Activated naive CD4-positive, alpha-beta T cell treated with Interleukin-2 at 50 U/mL for 16 hours (primary cell): ENCODE results near the gene FAIM2.

Source experiments
- DNase-seq: peaks from one replicate; pipeline ENCODE4 v3.0.0-alpha.2; 2020

FAIM2 gene

DNA sequence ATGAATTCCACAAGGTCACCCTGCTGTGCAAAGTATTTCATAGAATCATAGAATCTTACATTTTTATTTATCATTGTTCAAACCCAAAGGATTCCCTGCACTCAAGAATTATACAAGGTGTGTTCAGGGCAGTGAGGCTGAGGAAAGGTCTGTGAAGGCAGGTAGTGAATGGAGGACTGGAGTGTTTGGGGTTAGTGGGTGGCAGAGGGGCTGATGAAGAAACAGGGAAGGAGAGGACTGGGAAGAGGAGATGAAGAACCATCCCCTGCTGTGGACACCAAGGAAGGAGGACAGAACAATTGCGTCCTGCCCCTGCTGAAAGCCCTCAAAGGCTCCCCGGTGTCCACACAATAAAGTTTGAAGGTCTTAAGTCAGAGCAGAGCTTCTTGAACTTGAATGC lies 50.0 kb downstream of the FAIM2 start:
- DNase-seq = no peak

DNA sequence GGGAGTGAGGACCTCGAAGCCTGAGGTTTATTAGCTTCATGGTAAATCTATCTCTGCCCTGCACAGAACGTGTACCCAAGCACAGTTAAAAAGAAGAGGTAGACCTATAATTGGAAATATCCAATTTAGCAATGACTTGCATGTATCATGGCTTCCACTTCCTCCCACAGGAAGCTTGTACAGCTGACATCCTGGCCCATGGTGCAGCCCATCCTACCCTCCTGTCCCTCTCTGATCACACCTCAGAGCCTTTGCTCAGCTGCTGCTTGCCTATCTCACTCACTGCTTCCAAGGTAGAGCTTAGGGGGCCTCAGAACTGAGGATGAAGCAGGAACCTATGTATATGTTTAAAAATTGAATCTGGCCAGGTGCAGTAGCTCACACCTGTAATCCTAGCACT lies 56.5 kb downstream of the FAIM2 start:
- no peak for DNase-seq

- no peak for DNase-seq
These were observed 57.7 kb downstream of the FAIM2 start for GRCh38 chr12:49846032-49846431.

- no peak for DNase-seq
These were observed 59.7 kb downstream of the FAIM2 start for GRCh38 chr12:49843876-49844437.

GRCh38 chr12:49843411-49843810 lies 60.3 kb downstream of the FAIM2 start:
- DNase-seq = no peak

GRCh38 chr12:49842519-49843352 lies 61.0 kb downstream of the FAIM2 start, which contains the start of gene BCDIN3D:
TSS of gene BCDIN3D (minus strand) at chr12:49843106. CDS start at chr12:49843087, 19 bp downstream.
- DNase-seq = peak; percentile 95

GRCh38 chr12:49838973-49839633 lies 64.6 kb downstream of the FAIM2 start:
- peak; percentile 35 for DNase-seq

DNA sequence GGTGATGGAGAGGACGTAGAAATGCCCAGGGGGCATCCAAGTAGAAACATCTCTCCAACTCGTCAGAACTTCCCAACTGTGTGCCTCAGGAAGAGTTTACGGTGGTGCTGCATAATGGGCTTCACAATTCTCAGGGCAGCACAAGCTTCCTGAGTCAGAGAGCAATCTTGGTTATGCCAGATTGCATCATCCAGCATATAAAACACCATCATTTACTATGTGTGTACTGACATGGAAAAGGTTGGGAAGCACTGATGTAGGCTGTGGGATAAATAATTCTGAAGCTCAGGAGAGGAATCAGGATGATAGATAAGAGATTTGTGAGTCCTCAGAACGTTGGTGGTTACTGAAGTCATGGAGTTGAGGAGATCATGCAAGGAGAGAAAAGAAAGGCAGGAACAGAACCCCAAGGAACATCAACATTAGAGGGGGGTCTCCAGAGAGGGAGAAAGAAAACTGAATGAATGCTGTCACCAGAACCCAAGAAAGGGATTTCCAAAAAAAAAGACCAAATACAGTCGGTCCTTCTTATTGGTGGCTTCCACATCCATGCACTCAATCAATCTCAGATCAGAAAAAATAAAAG lies 70.8 kb downstream of the FAIM2 start:
- no peak for DNase-seq

DNA sequence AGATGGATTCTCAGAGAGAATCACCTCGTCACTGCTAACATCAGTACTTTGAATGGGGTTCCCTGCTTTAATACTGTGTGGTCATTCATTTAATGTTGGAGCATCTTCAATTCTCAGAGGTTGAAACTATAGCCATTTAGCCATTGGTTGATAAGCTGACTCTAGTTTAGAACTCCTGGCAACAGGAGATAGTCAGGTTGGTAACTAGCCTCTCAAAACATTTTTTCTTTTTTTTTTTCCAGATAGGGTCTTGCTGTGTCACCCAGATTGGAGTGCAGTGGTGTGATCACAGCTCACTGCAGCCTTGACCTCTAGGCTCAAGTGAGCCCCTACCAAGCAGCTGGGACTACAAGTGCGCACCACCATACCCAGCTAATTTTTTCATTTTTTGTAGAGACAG lies 72.0 kb downstream of the FAIM2 start:
- no peak for DNase-seq

GRCh38 chr12:49828133-49829091 lies 75.3 kb downstream of the FAIM2 start, which contains the start of gene NCKAP5L:
TSS of gene NCKAP5L (minus strand) at chr12:49828413. CDS start at chr12:49804044, 24,369 bp downstream.
- peak; percentile 93 for DNase-seq

- peak; percentile 50 for DNase-seq
These were observed 76.2 kb downstream of the FAIM2 start for GRCh38 chr12:49827401-49828099.

GRCh38 chr12:49827051-49827400 lies 76.7 kb downstream of the FAIM2 start:
- DNase-seq = no peak

DNA sequence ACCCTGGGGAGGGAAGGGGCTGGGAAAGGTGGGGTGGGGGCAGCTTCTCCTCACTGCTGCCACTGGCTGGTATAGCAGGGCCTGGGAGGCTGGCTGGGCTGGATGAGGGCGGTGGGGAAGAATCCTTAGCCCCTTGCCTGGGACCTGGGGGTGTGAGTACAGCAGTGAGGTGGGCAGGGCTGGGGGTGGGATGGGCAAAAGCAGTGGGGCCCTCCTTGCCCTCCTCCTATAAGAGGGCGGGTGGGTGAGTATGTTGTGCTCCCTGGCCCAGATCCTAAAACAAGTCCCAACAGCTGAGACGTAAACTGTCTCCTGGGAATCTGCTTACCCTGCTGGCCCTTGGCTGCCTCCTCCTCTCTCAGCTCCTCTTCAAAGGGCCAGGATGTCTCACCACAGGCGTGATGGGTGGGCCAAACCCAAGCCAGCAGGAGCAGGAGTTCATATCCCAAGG lies 77.7 kb downstream of the FAIM2 start:
- DNase-seq = no peak

DNA sequence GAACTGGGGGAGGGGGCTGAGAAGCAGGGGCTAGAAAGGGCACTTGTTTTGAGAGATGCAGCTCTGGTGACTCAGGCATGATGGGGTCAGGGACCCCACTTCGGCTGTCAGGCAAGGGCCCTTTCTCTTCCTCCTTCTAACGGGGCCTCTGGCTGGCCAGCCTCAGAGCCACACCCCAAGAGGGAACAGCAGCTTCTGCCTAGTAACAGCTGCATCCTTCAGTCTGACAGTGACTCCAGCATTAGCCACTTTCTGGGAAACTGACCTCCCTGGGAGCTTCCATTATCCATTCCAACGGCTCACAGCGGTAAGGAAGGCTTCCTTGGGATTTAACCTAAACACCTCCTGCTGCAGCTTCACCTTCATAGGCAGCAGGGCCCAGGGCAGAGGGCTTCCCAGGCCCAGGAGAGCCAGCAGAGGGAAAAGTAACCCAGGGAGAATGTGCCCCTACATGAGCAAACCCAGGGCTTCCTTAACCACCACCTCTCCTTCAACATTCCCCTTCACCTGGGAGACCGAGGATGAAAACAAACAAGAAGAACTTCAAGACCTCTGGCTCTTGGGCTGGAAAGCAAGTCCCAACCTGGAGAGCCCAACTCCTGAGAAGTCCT lies 78.2 kb downstream of the FAIM2 start:
- DNase-seq = no peak

- DNase-seq = no peak
These were observed 78.8 kb downstream of the FAIM2 start for GRCh38 chr12:49824895-49825294.

GRCh38 chr12:49824416-49824815 lies 79.3 kb downstream of the FAIM2 start:
- DNase-seq = no peak

GRCh38 chr12:49823951-49824350 lies 79.7 kb downstream of the FAIM2 start:
- no peak for DNase-seq

DNA sequence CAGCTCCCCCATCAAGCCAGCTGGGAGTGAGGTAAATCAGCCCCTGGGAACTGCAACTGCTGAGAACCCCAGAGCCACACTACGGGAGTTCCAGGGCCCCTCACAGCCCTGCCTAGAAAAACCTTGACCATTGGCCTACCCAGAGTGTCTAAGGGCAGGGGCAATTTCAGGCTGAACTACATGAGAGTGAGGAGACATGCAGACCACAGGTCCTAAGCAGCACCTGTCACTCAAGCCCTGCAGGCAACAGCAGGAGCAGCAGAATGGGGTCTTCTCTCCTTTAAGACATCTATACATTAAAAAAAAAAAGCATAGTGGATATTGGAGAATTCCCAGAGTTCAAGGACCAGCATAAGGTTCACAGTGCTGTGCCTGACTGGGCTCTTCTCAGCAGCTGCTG lies 80.3 kb downstream of the FAIM2 start:
- no peak for DNase-seq

DNA sequence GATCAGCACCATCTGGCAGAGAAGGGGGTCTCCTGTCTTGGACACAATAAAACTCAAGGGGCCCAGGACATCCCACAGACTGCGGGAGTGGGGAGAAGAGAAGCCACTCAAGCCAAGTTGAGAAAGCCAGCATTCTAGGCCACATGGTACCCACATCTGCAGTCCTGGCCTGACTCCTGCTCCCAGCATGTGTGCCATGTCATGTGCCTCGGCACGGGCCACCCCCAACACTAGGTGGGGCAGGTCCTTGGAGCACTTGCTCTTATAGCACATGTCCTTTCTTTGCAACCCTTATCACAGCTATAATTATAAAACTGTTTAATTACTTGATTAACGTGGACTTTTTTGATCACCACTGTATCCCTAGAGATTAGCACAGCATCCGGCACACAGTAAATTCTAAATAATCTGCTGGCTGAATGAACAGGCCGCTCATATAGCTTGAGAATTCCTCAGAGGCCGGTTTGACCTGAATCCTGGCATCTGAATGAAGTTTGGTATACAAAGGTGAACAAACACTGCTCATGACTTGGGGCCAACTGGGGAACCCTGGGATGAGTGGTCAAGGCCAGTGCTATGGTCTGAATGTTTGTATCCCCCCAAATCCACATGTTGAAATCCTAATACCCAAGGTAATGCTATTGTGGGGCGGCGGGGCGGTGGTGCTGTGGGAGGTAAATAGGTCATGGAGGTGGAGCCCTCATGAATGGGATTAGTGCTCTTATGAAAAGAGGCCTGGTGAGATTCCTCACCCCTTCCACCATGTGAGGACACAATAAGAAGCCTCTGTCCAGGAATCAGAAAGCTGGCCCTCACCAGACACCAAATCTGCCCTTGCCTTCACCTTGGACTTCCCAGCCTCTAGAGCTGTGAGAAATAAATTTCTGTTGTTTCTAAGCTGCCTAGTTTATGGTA lies 82.1 kb downstream of the FAIM2 start:
- DNase-seq = no peak

GRCh38 chr12:49819786-49820185 lies 83.9 kb downstream of the FAIM2 start:
- no peak for DNase-seq
